GM19395 (cell line): ENCODE data around the gene IGF2BP3.

Source experiments
- ATAC-seq: cut with Tn5 transposase; IDR thresholded peaks from one replicate; pipeline ENCODE4 v1.9.1; 2021; ENCODE audit warnings: mild to moderate bottlenecking, moderate library complexity; ENCODE audit not compliant: unreplicated experiment

IGF2BP3 gene

DNA sequence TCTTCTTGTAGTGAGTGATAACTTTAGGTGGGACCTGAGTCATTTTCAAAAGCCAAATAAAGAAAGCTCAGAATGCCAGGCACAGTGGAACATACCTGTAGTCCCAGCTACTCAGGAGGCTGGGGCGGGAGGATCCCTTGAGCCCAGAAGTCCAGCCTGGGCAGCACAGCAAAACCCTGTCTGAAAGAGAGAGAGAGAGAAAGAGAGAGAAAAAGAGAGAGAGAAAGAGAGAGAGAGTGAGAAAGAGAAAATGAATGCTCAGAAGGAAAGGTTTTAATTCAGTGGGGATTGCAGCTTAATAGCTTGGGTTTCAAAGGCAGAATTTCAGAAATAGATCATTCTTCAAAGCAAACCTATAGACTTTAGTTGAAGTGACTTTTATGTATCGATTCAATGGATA lies 198.0 kb downstream of the IGF2BP3 start:
- no peak for ATAC-seq

DNA sequence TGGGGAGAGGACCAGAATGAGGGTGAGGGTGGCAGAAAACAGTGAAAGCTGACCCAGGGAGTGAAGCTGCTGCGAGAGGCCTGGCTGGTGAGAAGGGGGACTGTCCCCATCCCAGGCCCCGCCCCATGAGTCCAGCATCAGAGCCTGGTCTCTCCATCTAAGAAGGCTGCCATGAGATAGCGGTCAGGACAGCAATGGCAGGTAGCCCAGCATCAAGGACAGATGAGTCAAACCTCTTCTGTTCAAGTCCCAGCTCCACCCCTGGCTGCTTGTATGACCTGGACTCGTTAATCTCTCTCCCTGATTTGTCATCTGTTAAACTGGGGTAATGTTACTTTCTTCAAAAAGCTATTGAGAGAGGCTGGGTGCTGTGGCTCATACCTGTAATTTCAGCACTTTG lies 201.5 kb downstream of the IGF2BP3 start:
- ATAC-seq = no peak

DNA sequence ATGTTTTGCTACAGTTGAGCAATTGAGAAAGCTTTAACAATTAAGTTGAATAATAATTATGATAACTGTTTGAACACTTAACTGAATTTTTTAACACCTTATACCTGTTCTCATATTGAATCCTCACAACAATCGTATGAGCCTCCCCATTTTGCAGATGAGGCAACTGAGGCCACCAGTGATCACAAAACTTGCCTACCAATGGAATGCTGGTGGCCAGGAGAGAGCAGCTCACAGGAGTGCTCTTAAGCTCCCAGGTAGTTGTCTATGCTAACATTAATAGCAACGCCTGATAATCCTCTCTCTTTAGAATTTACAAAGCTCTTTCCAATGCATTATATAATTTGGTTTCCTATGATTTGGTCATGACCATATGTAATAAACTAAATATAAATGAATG lies 202.1 kb downstream of the IGF2BP3 start:
- no peak for ATAC-seq

DNA sequence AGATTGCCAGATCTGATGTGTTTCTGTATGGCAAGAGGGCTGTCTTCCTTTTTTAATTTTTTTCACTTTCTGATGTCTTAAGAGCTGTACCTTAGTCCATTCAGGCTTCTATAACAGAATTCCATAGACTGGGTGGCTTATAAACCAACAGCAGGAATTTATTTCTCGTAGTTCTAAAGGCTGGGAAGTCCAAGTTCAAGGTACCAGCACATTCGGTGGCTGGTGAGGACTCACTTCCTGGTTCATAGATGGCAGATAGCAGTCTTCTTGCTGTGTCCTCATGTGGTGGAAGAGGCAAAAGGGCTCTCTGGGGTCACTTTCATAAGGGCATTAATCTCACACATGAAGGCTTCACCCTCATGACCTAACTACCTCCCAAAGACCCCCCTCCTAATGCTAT lies 202.9 kb downstream of the IGF2BP3 start:
- ATAC-seq = no peak

DNA sequence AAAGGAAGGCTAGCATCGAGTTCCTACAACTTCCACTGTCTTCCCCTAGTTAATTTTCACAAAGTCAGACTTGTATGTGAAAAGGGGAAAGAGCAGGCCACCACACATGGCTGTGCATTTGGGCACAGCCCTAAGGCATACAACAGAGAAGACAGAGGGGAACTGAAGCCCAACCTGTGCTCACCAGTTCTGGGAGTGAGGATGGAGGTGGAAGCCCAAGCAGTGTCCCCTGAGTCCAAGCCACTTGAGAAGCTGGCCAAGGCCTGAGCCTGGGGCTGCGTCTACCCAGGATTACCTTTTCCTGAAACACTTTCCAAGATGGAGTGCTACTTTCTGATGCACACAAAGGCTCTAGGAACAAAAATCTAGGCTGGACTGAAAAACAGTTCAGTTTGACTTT lies 203.4 kb downstream of the IGF2BP3 start:
- no peak for ATAC-seq

DNA sequence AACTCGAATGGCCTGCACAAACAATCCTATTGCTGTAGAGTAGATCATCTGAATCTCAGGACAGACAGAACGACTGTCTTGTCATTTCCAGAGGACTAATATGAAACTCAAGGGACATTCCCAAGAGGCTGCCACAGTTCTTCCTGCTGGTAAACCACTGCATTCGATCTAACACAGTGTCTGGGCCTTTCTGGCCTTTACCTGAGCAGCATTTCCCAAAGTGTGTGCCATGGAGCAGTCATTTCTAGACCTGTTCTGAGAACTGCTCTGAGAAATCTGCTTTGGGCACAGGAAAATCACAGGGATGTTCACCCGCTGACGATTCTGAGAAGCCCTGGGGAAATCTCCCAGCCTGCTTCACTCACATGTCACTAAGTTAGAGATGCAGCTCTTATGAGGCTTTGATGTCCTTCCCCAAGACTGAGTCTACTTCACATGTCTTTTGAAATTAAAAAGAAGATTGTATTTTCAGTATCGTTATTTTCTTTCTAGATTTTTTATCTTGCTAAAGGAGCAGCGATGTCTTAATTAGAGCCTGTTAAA lies 205.3 kb downstream of the IGF2BP3 start:
- ATAC-seq = no peak

DNA sequence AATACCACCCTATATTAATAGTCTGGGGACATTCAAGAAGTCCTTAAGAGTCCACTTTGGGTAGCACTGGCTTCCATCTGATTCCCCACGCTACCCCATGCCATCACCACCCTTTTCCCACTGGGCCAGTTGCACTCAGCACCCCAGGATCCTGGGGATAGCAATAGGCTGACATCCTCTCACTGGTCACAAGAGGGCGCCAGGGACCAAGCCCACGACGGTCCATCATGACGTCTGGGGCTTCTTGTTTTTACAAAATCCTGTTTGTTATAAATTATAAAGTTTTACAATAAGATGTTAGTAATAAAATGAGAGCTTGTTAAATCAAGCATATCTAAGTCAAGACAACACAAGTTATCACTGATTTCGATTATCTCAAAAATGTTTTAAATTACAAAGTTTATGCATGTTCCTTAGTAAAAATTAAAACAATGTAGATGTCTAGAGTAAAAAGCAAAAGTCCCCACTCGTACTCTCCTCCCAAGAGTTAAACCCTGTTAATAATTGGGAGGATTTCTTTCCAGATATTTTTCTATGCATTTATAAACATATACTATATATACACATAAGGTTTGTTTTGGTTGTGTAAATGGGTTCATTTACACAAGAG lies 208.3 kb downstream of the IGF2BP3 start:
- ATAC-seq = peak; percentile 87

DNA sequence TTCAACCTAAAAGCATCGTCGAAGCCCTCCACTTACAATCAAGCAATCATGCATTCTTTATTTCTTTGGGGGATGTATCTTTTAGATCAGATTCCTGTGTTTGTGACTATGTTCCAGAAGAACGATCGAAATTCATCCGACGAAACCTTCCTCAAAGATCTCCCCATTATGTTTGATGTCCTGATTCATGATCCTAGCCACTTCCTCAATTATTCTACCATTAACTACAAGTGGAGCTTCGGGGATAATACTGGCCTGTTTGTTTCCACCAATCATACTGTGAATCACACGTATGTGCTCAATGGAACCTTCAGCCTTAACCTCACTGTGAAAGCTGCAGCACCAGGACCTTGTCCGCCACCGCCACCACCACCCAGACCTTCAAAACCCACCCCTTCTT lies 209.9 kb downstream of the IGF2BP3 start:
- ATAC-seq = no peak
